GM21786 (cell line): Measurements from ENCODE around the gene ACP3.
"Not testable (repeated sequence)": the region's sequence is repeated elsewhere in the genome, so short reads cannot be mapped to it uniquely, and the experiment has no call there.

Experiments
- ATAC-seq: cut with Tn5 transposase; IDR thresholded peaks from one replicate; pipeline ENCODE4 v1.9.1; 2021; ENCODE audit not compliant: unreplicated experiment

The ACP3 gene

GRCh38 chr3:132317229-132317948 is at the start of gene ACP3:
Gene ACP3, plus strand, starts transcription at chr3:132317407. Its CDS starts 50 bp downstream, at chr3:132317457.
- ATAC-seq, result no peak

GRCh38 chr3:132268956-132269355 is 48.3 kb upstream of the ACP3 start:
- no peak for ATAC-seq

GRCh38 chr3:132273036-132273435 is 44.2 kb upstream of the ACP3 start:
- no peak for ATAC-seq

GRCh38 chr3:132276228-132276906 is 40.8 kb upstream of the ACP3 start:
- ATAC-seq, result no peak

- ATAC-seq, result no peak
Observed at GRCh38 chr3:132279030-132279429, 38.2 kb upstream of the ACP3 start.

- no peak for ATAC-seq
Observed at GRCh38 chr3:132283440-132283839, 33.8 kb upstream of the ACP3 start.

GRCh38 chr3:132283916-132284405 is 33.2 kb upstream of the ACP3 start:
- no peak for ATAC-seq

GRCh38 chr3:132284781-132285619 is 32.2 kb upstream of the ACP3 start:
- ATAC-seq, result no peak

GRCh38 chr3:132285620-132285945 is 31.6 kb upstream of the ACP3 start:
- ATAC-seq, result no peak

GRCh38 chr3:132286035-132286434 is 31.2 kb upstream of the ACP3 start:
- no peak for ATAC-seq

GRCh38 chr3:132288357-132288756 is 28.9 kb upstream of the ACP3 start:
- no peak for ATAC-seq

GRCh38 chr3:132289316-132289715 is 27.9 kb upstream of the ACP3 start:
- ATAC-seq, result no peak

GRCh38 chr3:132290833-132291232 is 26.4 kb upstream of the ACP3 start:
- no peak for ATAC-seq

- ATAC-seq, result no peak
Observed at GRCh38 chr3:132292042-132292441, 25.2 kb upstream of the ACP3 start.

- ATAC-seq, result no peak
Observed at GRCh38 chr3:132293251-132293650, 24.0 kb upstream of the ACP3 start.

GRCh38 chr3:132294906-132295305 is 22.3 kb upstream of the ACP3 start:
- ATAC-seq, result no peak

GRCh38 chr3:132303336-132304201 is 13.6 kb upstream of the ACP3 start:
- ATAC-seq, result not testable (repeated sequence)

GRCh38 chr3:132304351-132304750 is 12.9 kb upstream of the ACP3 start:
- not testable (repeated sequence) for ATAC-seq

- not testable (repeated sequence) for ATAC-seq
Observed at GRCh38 chr3:132310057-132310456, 7.2 kb upstream of the ACP3 start.

- ATAC-seq, result no peak
Observed at GRCh38 chr3:132311316-132311715, 5.9 kb upstream of the ACP3 start.

GRCh38 chr3:132311841-132312240 is 5.4 kb upstream of the ACP3 start:
- no peak for ATAC-seq
